22Rv1 (cell line): ENCODE data around the gene PLAU.

Experiments
- CTCF ChIP-seq: fragments of 450-650 bp; IDR thresholded peaks from 2 replicates; pipeline ENCODE4 v1.5.1; 2017; ENCODE audit warnings: mild to moderate bottlenecking
- ZFX ChIP-seq: fragments of 450-650 bp; IDR thresholded peaks from 2 replicates; pipeline ENCODE4 v1.6.1; 2017; ENCODE audit warnings: antibody characterized with exemption, borderline replicate concordance

DNA sequence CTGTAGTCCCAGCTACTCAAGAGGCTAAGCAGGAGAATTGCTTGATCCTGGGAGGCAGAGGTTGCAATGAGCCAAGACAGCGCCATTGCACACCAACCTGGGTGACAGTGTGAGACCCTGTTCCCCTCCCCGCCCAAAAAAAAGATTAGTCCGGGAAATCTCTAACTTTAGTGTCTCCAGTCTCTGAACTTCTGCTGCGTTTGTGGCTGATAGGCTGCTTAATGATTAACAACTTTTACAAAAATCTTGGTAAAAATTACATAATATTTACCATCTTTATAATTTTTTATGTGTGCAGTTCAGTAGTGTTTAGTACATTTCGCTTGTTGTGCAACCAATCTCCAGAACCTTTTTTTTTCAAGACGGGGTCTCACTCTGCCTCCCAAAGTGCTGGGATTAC lies 9.7 kb upstream of the PLAU start:
- no peak for TF ChIP-seq CTCF
- TF ChIP-seq ZFX = no peak
